Activated CD4-positive, alpha-beta T cell treated with anti-CD3 and anti-CD28 coated beads for 24 hours (primary cell): ENCODE results near the gene ATXN7.

Experiments used
- DNase-seq, 2 donors: peaks; one replicate each; pipeline ENCODE4 v3.0.0-alpha.2; 2020; ENCODE audit warnings: low read depth in 2 of 2

Gene ATXN7

DNA sequence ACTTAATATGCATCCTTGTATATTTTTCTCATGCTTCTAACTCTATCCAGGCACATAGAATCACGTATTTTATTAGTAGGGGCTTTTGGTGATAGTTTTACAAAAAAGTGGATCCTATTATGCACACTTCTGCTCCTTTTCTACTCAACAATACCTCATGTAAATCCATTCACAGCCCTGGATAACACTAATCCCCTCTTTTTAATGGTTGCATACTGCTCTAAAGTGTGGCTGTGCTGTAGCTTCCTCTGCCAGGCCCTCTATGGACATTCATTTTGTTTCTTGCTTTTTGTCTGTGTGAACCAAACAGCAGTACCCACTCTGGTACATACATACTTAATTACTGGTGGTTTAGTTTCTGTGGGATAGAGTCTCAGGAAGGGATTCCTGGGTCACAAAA lies 99.8 kb downstream of the ATXN7 start:
- DNase-seq: no peak

- DNase-seq: no peak
These were observed 101.2 kb downstream of the ATXN7 start for GRCh38 chr3:63964681-63965485.

DNA sequence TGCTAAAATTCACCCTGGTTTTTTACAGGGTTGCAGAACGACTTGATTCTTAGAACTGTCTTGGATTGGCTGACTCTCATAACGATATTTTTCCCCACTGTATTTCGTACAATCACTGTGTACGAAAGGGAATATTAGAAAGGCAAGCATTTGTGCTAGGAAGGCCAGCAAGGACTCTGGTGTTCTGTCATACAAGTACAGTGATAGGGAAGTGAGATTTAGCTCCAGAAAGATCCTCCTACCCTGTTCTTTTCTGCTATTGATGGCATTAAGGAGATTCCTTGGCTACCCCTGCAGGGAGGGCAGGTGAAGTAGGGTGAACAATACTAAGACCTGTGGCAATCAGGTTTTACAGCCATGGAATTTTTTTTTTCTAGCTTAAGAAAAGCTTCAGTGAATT lies 102.3 kb downstream of the ATXN7 start:
- DNase-seq: no peak

DNA sequence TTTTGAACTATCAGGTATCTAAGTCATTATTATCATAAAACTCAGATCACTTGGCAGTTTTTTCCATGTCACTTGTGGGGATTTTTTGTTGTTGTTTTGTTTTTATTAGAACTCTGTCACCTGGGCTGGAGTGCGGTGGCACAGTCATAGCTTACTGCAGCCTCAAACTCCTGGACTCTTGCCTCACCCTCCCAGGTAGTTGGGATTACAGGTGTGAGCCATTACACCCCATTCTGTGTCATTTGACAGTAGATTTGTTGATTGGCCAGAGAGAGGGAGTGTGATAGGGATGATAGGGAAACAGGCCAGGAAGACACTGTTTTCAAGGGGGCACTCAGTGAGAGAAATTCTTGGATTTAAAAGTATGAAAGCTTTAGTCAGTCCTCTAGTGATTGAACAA lies 103.2 kb downstream of the ATXN7 start:
- no peak for DNase-seq

DNA sequence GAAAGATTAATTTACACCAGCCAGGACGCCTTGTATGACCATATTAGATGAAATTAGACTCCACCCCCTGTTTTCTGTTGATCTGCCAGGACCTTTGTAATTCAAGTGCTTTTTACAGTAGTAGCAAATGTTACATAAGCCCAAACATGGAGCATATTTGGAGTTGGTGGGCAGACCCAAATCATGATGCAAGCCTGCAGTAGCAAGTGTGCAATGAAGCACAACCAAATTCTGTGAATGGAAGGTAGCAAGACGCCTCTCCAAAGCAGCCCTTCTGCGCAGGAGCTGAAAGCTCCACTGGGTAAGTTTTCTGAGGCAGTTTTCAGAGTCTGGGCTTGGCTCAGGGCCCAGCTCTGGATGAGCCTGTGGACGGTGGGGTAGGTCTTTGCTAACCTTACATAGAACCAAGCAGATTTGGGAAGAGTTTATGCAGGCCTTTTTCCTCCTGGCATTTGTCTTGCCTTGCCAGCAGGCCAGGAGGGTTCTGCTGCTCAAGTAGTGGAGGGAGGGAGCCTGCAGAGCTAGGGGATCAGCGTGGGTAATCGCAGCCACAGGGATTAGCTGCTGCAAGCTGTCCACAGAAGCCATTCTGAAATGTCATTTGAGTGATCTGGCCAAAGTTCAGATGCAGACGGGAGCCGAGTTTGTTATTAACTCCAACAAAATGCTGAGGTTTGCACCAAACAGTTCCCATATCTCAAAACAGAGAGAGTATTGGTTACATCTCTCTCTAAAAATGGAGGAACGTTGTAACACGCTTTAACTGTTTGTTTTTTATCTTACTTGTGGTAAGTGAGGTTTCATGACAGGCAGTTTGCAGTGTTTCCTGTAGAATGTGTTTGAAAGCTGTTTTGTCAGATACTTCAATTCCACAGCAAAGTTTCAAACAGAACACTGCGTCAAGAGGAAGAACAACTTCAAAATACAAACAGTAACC lies 104.3 kb downstream of the ATXN7 start:
- no peak for DNase-seq

- no peak for DNase-seq
These were observed 105.1 kb downstream of the ATXN7 start for GRCh38 chr3:63968612-63969350.

- no peak for DNase-seq
These were observed 106.2 kb downstream of the ATXN7 start for GRCh38 chr3:63969876-63970275.

GRCh38 chr3:63970631-63971475 lies 107.2 kb downstream of the ATXN7 start:
- DNase-seq: no peak

- no peak for DNase-seq
These were observed 108.5 kb downstream of the ATXN7 start for GRCh38 chr3:63972196-63972595.

GRCh38 chr3:63972987-63973386 lies 109.3 kb downstream of the ATXN7 start:
- no peak for DNase-seq

GRCh38 chr3:63973406-63973805 lies 109.7 kb downstream of the ATXN7 start:
- no peak for DNase-seq

DNA sequence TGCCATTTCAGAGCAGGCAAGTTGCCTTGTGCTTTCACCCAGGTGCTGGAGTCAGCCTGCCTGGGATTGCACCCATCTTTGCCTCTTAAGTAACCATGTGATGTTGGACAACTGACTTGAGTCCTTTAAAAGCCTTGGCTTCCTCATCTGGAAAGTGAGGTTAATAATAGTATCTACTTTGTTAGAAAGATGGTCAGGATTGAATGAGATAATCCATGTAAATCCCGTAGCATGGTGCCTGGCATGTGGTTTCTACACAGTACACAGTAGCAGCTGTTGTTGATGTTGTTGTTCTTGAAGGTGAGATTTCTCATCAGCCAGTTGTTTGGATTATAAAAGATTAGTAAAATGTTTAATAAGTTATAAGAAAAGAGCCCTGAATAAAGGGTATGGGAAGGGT lies 110.8 kb downstream of the ATXN7 start:
- no peak for DNase-seq

DNA sequence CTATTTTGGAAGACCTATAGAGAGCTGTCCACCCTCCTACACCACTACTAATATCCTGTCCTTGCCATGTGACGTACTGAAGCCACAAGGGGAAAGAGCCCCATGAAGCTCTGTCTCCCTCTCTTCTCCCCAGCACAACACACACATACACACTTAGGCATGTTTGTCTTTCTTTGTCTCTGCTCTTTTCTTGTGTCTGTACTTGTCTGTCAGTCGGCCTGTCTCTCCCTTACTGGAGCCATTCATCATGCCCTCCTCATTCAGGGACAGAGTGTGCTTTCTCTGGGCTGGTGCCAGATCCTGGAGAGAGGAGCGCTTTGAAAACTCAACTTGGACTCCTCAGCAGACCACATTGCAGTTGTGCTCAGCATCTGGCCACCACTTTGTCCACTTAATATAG lies 112.1 kb downstream of the ATXN7 start:
- no peak for DNase-seq

GRCh38 chr3:63976161-63976871 lies 112.6 kb downstream of the ATXN7 start:
- no peak for DNase-seq

GRCh38 chr3:63976872-63977200 lies 113.2 kb downstream of the ATXN7 start:
- DNase-seq: no peak

GRCh38 chr3:63977893-63978292 lies 114.2 kb downstream of the ATXN7 start:
- DNase-seq: no peak

- no peak for DNase-seq
These were observed 115.6 kb downstream of the ATXN7 start for GRCh38 chr3:63979093-63979885.

DNA sequence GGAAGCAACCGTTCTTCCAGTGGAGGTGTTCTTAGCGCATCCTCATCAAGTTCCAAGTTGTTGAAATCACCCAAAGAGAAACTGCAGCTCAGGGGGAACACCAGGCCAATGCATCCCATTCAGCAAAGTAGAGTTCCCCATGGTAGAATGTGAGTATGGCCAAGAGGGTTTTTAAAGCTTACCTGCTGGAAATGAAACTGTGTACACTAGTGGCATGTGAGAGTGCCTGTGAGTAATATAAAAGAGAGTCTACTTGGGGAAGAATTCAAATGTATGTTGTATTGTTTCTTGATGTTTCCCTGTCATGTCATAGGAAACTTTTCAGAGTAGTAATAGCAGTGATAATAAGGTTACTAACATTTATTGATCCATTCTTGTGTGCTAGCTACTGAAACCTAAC lies 116.4 kb downstream of the ATXN7 start:
- DNase-seq: no peak

DNA sequence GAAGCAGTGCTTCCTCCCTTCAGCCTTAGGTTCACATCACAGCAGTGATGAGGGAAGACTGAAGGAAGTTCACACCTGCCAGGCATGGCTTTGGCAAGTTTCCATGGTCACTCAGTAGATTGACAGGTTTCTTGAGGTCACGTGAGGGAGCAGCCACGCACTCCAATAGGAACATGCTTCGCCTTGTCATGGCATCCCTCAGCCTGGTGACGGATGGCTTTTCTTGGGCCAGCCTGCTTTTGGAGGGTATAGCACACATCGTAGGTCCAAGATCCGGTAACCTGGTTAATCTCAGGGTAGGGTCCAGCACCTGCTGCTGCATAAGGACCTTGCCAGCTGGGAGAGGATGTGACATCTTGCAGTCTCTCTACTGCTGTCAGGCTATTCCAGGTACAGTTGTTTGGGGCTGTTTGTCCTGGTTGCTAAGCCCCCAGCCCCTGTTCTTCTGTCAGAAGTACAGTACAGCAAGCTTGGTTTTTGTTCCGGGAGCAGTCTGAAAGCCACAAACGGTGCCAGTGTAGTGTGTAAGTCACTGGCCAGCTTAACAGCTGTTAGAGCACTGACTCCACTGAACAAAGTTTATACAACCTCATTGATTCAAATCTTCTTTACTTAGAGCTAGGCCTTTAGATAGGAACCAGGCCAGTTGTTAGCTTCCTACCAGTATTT lies 117.3 kb downstream of the ATXN7 start:
- DNase-seq: no peak
